ENCODE measurements around the gene CYSLTR1. TPM values are rescaled to one million over a fixed set of nuclear protein-coding genes. Genes with fewer than 3 reads are reported as not detected.

The CYSLTR1 gene
- total RNA-seq (2021) (2.1 TPM in 2 replicates), Bru-seq, nascent RNA (percentile 41 among the genes with signal in this experiment), BruChase-seq, experiment 1, labeled RNA remaining after a 2-hour chase (percentile 39 among the genes with signal in this experiment), BruChase-seq, experiment 2, labeled RNA remaining after a 6-hour chase (percentile 39 among the genes with signal in this experiment)
- long read RNA-seq, partial matches to known transcripts, result 0 of 2 reads
- long read RNA-seq, other reads (novel, unspliced or antisense), result 0 of 2 reads

GRCh38 chrX:78327370-78328086 lies at the start of gene CYSLTR1:
Gene CYSLTR1 (minus strand): TSS chrX:78327611. CDS start chrX:78273746, 53,865 bp downstream.
- intact Hi-C loops (cut with micrococcal nuclease; ENCODE audit: unreplicated experiment), result no loop called here

DNA sequence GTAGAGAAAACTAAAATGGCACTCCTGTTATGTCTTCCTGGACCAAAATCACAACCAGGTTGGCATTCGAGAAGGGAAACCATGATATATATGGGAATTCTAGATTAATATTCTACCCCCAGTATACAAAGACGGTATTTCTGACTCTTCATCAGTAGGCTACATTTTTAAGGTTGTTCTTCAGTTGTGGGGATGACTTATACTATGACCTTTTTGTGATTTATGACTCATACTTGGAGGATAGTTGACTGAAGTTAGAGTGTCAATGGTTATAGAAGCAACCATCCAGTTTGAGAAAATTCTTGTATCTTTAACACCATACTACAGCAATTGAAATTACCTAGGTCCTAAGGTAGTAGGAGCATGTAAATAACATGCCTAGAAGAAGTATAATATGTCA lies 49.8 kb upstream of the CYSLTR1 start:
- no peaks in the 10 kb centered on the region for H3K27me3 ChIP-seq (replicated peaks; ENCODE audit: insufficient read depth, low read depth, low read length, poor library complexity)
- H3K9me3 ChIP-seq (ENCODE audit: low read depth, low read length, poor library complexity, severe bottlenecking), result no peaks in the 10 kb centered on the region
- ChIA-PET CTCF (no interaction called here), POLR2A (ENCODE audit: low non-redundant PET) (no interaction called here)
- intact Hi-C loops (cut with micrococcal nuclease; ENCODE audit: unreplicated experiment), result no loop called here
- H3K36me3 ChIP-seq (ENCODE audit: insufficient read depth, low read length, poor library complexity, severe bottlenecking), result no peaks in the 10 kb centered on the region
- DNase-seq (ENCODE audit: low spot score), result no peak
- no peak overlapping the region for H3K4me3 ChIP-seq (ENCODE audit: low read depth, low read length, poor library complexity, severe bottlenecking)
- H3K27ac ChIP-seq (ENCODE audit: low read depth, low read length, poor library complexity, severe bottlenecking), result no peak overlapping the region
- TF ChIP-seq, protein P1, sequence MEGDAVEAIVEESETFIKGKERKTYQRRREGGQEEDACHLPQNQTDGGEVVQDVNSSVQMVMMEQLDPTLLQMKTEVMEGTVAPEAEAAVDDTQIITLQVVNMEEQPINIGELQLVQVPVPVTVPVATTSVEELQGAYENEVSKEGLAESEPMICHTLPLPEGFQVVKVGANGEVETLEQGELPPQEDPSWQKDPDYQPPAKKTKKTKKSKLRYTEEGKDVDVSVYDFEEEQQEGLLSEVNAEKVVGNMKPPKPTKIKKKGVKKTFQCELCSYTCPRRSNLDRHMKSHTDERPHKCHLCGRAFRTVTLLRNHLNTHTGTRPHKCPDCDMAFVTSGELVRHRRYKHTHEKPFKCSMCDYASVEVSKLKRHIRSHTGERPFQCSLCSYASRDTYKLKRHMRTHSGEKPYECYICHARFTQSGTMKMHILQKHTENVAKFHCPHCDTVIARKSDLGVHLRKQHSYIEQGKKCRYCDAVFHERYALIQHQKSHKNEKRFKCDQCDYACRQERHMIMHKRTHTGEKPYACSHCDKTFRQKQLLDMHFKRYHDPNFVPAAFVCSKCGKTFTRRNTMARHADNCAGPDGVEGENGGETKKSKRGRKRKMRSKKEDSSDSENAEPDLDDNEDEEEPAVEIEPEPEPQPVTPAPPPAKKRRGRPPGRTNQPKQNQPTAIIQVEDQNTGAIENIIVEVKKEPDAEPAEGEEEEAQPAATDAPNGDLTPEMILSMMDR (conservative IDR thresholded peaks at IDR 0.05; ENCODE audit: low read depth, low read length), result no peak
- no peak for TF ChIP-seq EZH2 (IDR thresholded peaks at IDR 0.05; ENCODE audit: borderline replicate concordance, low read depth, low read length, poor library complexity, severe bottlenecking)
- peaks cover 4% of the 10 kb centered on the region for H3K4me1 ChIP-seq (ENCODE audit: insufficient read depth, low read length, poor library complexity, severe bottlenecking)
- no TSS peak for BruUV-seq (replicated peaks)

More at GRCh38 chrX:78327370-78328086, at the start of gene CYSLTR1:
- H3K9me3 ChIP-seq (ENCODE audit: low read depth, low read length, poor library complexity, severe bottlenecking), result no peaks in the 10 kb centered on the region
- ChIA-PET POLR2A (ENCODE audit: low non-redundant PET) (no interaction called here), CTCF (no interaction called here)
- peak within 1 kb of the TSS; percentile 31 for H3K4me3 ChIP-seq (ENCODE audit: low read depth, low read length, poor library complexity, severe bottlenecking)
- no peak within 1 kb of the TSS for H3K27ac ChIP-seq (ENCODE audit: low read depth, low read length, poor library complexity, severe bottlenecking)
- DNase-seq (ENCODE audit: low spot score), result peak; percentile 25
- H3K4me1 ChIP-seq (ENCODE audit: insufficient read depth, low read length, poor library complexity, severe bottlenecking), result peaks cover 4% of the 10 kb centered on the region
- no peaks in the 10 kb centered on the region for H3K27me3 ChIP-seq (replicated peaks; ENCODE audit: insufficient read depth, low read depth, low read length, poor library complexity)
- BruUV-seq (replicated peaks), result no TSS peak
- no peak for TF ChIP-seq EZH2 (IDR thresholded peaks at IDR 0.05; ENCODE audit: borderline replicate concordance, low read depth, low read length, poor library complexity, severe bottlenecking)
- TF ChIP-seq, protein P1 (conservative IDR thresholded peaks at IDR 0.05; ENCODE audit: low read depth, low read length), result no peak
- H3K36me3 ChIP-seq (ENCODE audit: insufficient read depth, low read length, poor library complexity, severe bottlenecking), result no peaks in the 10 kb centered on the region

- peaks cover 4% of the 10 kb centered on the region for H3K4me1 ChIP-seq (ENCODE audit: insufficient read depth, low read length, poor library complexity, severe bottlenecking)
- peak; percentile 54 for DNase-seq (ENCODE audit: low spot score)
- TF ChIP-seq, protein P1 (conservative IDR thresholded peaks at IDR 0.05; ENCODE audit: low read depth, low read length), result 0 out of 2 replicates have a peak, but pooled peaks have one; percentile 33
- no peak for TF ChIP-seq EZH2 (IDR thresholded peaks at IDR 0.05; ENCODE audit: borderline replicate concordance, low read depth, low read length, poor library complexity, severe bottlenecking)
- BruUV-seq (replicated peaks), result no TSS peak
- intact Hi-C loops (cut with micrococcal nuclease; ENCODE audit: unreplicated experiment), result no loop called here
- H3K27me3 ChIP-seq (replicated peaks; ENCODE audit: insufficient read depth, low read depth, low read length, poor library complexity), result no peaks in the 10 kb centered on the region
- CTCF ChIA-PET, result no interaction called here
- H3K9me3 ChIP-seq (ENCODE audit: low read depth, low read length, poor library complexity, severe bottlenecking), result no peaks in the 10 kb centered on the region
- H3K27ac ChIP-seq (ENCODE audit: low read depth, low read length, poor library complexity, severe bottlenecking), result no peak overlapping the region
- no peaks in the 10 kb centered on the region for H3K36me3 ChIP-seq (ENCODE audit: insufficient read depth, low read length, poor library complexity, severe bottlenecking)
- POLR2A ChIA-PET (ENCODE audit: low non-redundant PET), result no interaction called here
- H3K4me3 ChIP-seq (ENCODE audit: low read depth, low read length, poor library complexity, severe bottlenecking), result no peak overlapping the region
Observed at GRCh38 chrX:78375894-78376293, 48.5 kb upstream of the CYSLTR1 start.
